Ovary (tissue), 3 donors: ENCODE data around the gene CD300LB.

Experiments used
- EP300 ChIP-seq: sonication (generic); formaldehyde crosslinking; IDR thresholded peaks from one replicate; pipeline ENCODE4 v1.6.1; 2017; ENCODE audit warnings: antibody characterized with exemption
- POLR2A ChIP-seq: fragments of 450-650 bp; IDR thresholded peaks from one replicate; pipeline ENCODE4 v1.6.1; 2017; ENCODE audit warnings: antibody characterized with exemption, mild to moderate bottlenecking, moderate library complexity
- TF ChIP-seq, protein P1 (sequence below), 3 donors: fragments of 450-650 bp in 2 of 3; fragments of 200-600 bp in 1 of 3; IDR thresholded peaks; one replicate each; pipeline versions ENCODE4 v1.5.1 to v1.8.0; 2016 to 2022; ENCODE audit warnings: antibody characterized with exemption in 3 of 3, mild to moderate bottlenecking in 1 of 3
- donor health status: DM: no; HTN: no; CAD: no.

DNA sequence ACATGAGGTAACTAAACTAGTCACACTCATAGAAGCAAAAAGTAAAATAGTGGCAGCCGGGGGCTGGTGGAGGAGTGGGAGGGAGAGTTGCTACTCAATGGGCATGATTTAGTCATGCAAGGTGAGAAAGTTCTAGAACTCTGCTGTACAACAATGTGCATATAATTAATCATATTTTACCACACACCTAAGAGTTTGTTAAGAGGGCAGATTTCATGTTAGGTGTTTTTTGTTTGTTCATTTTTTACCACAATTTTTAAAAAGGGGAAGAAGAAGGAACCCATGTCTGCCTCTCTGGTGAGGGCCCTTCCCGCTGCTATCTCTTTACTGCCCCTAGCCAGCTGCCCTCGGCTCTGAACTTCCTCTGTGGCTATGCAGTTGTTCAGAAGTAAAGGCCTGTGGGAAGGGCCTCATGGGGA lies 11.2 kb downstream of the CD300LB start:
- TF ChIP-seq POLR2A (no peak), EP300 (no peak)
- TF ChIP-seq, protein P1, sequence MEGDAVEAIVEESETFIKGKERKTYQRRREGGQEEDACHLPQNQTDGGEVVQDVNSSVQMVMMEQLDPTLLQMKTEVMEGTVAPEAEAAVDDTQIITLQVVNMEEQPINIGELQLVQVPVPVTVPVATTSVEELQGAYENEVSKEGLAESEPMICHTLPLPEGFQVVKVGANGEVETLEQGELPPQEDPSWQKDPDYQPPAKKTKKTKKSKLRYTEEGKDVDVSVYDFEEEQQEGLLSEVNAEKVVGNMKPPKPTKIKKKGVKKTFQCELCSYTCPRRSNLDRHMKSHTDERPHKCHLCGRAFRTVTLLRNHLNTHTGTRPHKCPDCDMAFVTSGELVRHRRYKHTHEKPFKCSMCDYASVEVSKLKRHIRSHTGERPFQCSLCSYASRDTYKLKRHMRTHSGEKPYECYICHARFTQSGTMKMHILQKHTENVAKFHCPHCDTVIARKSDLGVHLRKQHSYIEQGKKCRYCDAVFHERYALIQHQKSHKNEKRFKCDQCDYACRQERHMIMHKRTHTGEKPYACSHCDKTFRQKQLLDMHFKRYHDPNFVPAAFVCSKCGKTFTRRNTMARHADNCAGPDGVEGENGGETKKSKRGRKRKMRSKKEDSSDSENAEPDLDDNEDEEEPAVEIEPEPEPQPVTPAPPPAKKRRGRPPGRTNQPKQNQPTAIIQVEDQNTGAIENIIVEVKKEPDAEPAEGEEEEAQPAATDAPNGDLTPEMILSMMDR (IDR thresholded peaks at IDR 0.05) = no peak
